Activated gamma-delta T cell (primary cell): ENCODE data around the gene ULK4.
"Not testable (repeated sequence)": the region's sequence is repeated elsewhere in the genome, so short reads cannot be mapped to it uniquely, and the experiment has no call there.

ENCODE experiments used
- DNase-seq: peaks from one replicate; lab custom pipeline; 2025; lab: John Stamatoyannopoulos, UW

ULK4 gene

GRCh38 chr3:41498847-41499246 lies 463.1 kb downstream of the ULK4 start:
- DNase-seq, result no peak

- DNase-seq, result no peak
Observed at GRCh38 chr3:41490360-41490759, 471.5 kb downstream of the ULK4 start.

GRCh38 chr3:41489231-41489630 lies 472.7 kb downstream of the ULK4 start:
- no peak for DNase-seq

- DNase-seq, result no peak
Observed at GRCh38 chr3:41488501-41488900, 473.4 kb downstream of the ULK4 start.

GRCh38 chr3:41485484-41485883 lies 476.4 kb downstream of the ULK4 start:
- DNase-seq, result no peak

- DNase-seq, result no peak
Observed at GRCh38 chr3:41482134-41482533, 479.8 kb downstream of the ULK4 start.

GRCh38 chr3:41478278-41478677 lies 483.6 kb downstream of the ULK4 start:
- no peak for DNase-seq

GRCh38 chr3:41477399-41478014 lies 484.4 kb downstream of the ULK4 start:
- no peak for DNase-seq

GRCh38 chr3:41469083-41469482 lies 492.8 kb downstream of the ULK4 start:
- DNase-seq, result no peak

- DNase-seq, result no peak
Observed at GRCh38 chr3:41467481-41467880, 494.4 kb downstream of the ULK4 start.

- no peak for DNase-seq
Observed at GRCh38 chr3:41464858-41465257, 497.0 kb downstream of the ULK4 start.

GRCh38 chr3:41464401-41464800 lies 497.5 kb downstream of the ULK4 start:
- DNase-seq, result no peak

- no peak for DNase-seq
Observed at GRCh38 chr3:41462103-41462691, 499.7 kb downstream of the ULK4 start.

GRCh38 chr3:41460736-41461135 lies 501.2 kb downstream of the ULK4 start:
- DNase-seq, result no peak

- no peak for DNase-seq
Observed at GRCh38 chr3:41457176-41457575, 504.7 kb downstream of the ULK4 start.

GRCh38 chr3:41456162-41456561 lies 505.7 kb downstream of the ULK4 start:
- no peak for DNase-seq

GRCh38 chr3:41453618-41454017 lies 508.3 kb downstream of the ULK4 start:
- DNase-seq, result not testable (repeated sequence)

GRCh38 chr3:41450416-41451231 lies 511.3 kb downstream of the ULK4 start:
- DNase-seq, result no peak

- DNase-seq, result no peak
Observed at GRCh38 chr3:41448396-41448795, 513.5 kb downstream of the ULK4 start.

- no peak for DNase-seq
Observed at GRCh38 chr3:41447701-41448100, 514.2 kb downstream of the ULK4 start.

GRCh38 chr3:41446316-41446715 lies 515.6 kb downstream of the ULK4 start:
- not testable (repeated sequence) for DNase-seq

GRCh38 chr3:41441568-41441967 lies 520.3 kb downstream of the ULK4 start:
- DNase-seq, result no peak

GRCh38 chr3:41441139-41441538 lies 520.8 kb downstream of the ULK4 start:
- no peak for DNase-seq
